ENCODE measurements around the gene SPRYD3.
A peak's percentile ranks its signal among the peaks of the same experiment; 100 is the strongest.

The SPRYD3 gene

GRCh38 chr12:53105712-53106439 is 26.7 kb upstream of the SPRYD3 start:
- H3K4me3 Mint-ChIP-seq = no peak overlapping the region
- peaks cover 39% of the 10 kb centered on the region for H3K4me1 Mint-ChIP-seq
- DNase-seq (ENCODE audit: low spot score in 2 of 2) = no peak
- H3K9me3 Mint-ChIP-seq = no peaks in the 10 kb centered on the region
- H3K27ac Mint-ChIP-seq = peak overlapping the region; percentile 65
- no peak for ATAC-seq
- H3K36me3 Mint-ChIP-seq = peaks cover 5% of the 10 kb centered on the region

- Mint-ChIP-seq H3K36me3 (peaks cover 5% of the 10 kb centered on the region), H3K9me3 (no peaks in the 10 kb centered on the region), H3K4me3 (no peak overlapping the region), H3K27ac (peak overlapping the region; percentile 65), H3K4me1 (peaks cover 39% of the 10 kb centered on the region)
- DNase-seq (ENCODE audit: low spot score in 2 of 2) = no peak
- ATAC-seq = no peak
These were observed 26.1 kb upstream of the SPRYD3 start for GRCh38 chr12:53105256-53105655.

GRCh38 chr12:53103860-53104305 is 24.7 kb upstream of the SPRYD3 start:
- DNase-seq (ENCODE audit: low spot score in 2 of 2) = no peak
- no peaks in the 10 kb centered on the region for H3K9me3 Mint-ChIP-seq
- peak overlapping the region; percentile 68 for H3K4me3 Mint-ChIP-seq
- H3K36me3 Mint-ChIP-seq = peaks cover 5% of the 10 kb centered on the region
- peaks cover 46% of the 10 kb centered on the region for H3K4me1 Mint-ChIP-seq
- peak overlapping the region; percentile 94 for H3K27ac Mint-ChIP-seq
- ATAC-seq = no peak

- Mint-ChIP-seq H3K4me1 (peaks cover 53% of the 10 kb centered on the region), H3K36me3 (peaks cover 6% of the 10 kb centered on the region), H3K9me3 (no peaks in the 10 kb centered on the region), H3K4me3 (peak within 1 kb of the TSS; percentile 68), H3K27ac (peak within 1 kb of the TSS; percentile 94)
- DNase-seq (ENCODE audit: low spot score in 2 of 2) (peak; percentile 21 to 72), ATAC-seq (peak; percentile 89)
These were observed 24.0 kb upstream of the SPRYD3 start, which contains the start of gene SOAT2 for GRCh38 chr12:53102883-53103807. SOAT2 (plus strand) TSS chr12:53103486; CDS start chr12:53103578, 92 bp downstream.

- ATAC-seq = no peak
- Mint-ChIP-seq H3K36me3 (peaks cover 9% of the 10 kb centered on the region), H3K4me3 (peak overlapping the region; percentile 68), H3K9me3 (no peaks in the 10 kb centered on the region), H3K4me1 (peaks cover 62% of the 10 kb centered on the region), H3K27ac (peak overlapping the region; percentile 94)
- no peak for DNase-seq (ENCODE audit: low spot score in 2 of 2)
These were observed 23.0 kb upstream of the SPRYD3 start for GRCh38 chr12:53101931-53102781.

- no peak for ATAC-seq
- Mint-ChIP-seq H3K36me3 (peaks cover 9% of the 10 kb centered on the region), H3K4me1 (peaks cover 71% of the 10 kb centered on the region), H3K9me3 (no peaks in the 10 kb centered on the region), H3K4me3 (no peak overlapping the region), H3K27ac (no peak overlapping the region)
- DNase-seq (ENCODE audit: low spot score in 2 of 2) = no peak
These were observed 22.1 kb upstream of the SPRYD3 start for GRCh38 chr12:53101266-53101665.

GRCh38 chr12:53100466-53101151 is 21.4 kb upstream of the SPRYD3 start:
- peaks cover 68% of the 10 kb centered on the region for H3K4me1 Mint-ChIP-seq
- ATAC-seq = no peak
- DNase-seq (ENCODE audit: low spot score in 2 of 2) = no peak
- H3K36me3 Mint-ChIP-seq = peaks cover 9% of the 10 kb centered on the region
- H3K27ac Mint-ChIP-seq = no peak overlapping the region
- no peak overlapping the region for H3K4me3 Mint-ChIP-seq
- H3K9me3 Mint-ChIP-seq = no peaks in the 10 kb centered on the region

GRCh38 chr12:53099071-53099882 is 20.1 kb upstream of the SPRYD3 start:
- Mint-ChIP-seq H3K9me3 (no peaks in the 10 kb centered on the region), H3K4me3 (peak overlapping the region; percentile 84), H3K4me1 (peaks cover 59% of the 10 kb centered on the region), H3K27ac (peak overlapping the region; percentile 90), H3K36me3 (peaks cover 9% of the 10 kb centered on the region)
- peak; percentile 93 to 97 for DNase-seq (ENCODE audit: low spot score in 2 of 2)
- peak; percentile 74 for ATAC-seq

- no peaks in the 10 kb centered on the region for H3K9me3 Mint-ChIP-seq
- H3K36me3 Mint-ChIP-seq = peaks cover 9% of the 10 kb centered on the region
- H3K4me3 Mint-ChIP-seq = peak overlapping the region; percentile 84
- peak overlapping the region; percentile 90 for H3K27ac Mint-ChIP-seq
- DNase-seq (ENCODE audit: low spot score in 2 of 2) (peak in 1 of 2 donors; percentile 61), ATAC-seq (peak; percentile 46)
- H3K4me1 Mint-ChIP-seq = peaks cover 51% of the 10 kb centered on the region
These were observed 19.3 kb upstream of the SPRYD3 start for GRCh38 chr12:53098354-53098981.

- Mint-ChIP-seq H3K9me3 (no peaks in the 10 kb centered on the region), H3K4me1 (peaks cover 44% of the 10 kb centered on the region), H3K36me3 (peaks cover 9% of the 10 kb centered on the region), H3K27ac (peak within 1 kb of the TSS; percentile 90), H3K4me3 (peak within 1 kb of the TSS; percentile 84)
- ATAC-seq (peak; percentile 75), DNase-seq (ENCODE audit: low spot score in 2 of 2) (peak; percentile 58 to 83)
These were observed 18.6 kb upstream of the SPRYD3 start, which contains the start of gene IGFBP6 for GRCh38 chr12:53097564-53098353. IGFBP6 (plus strand) TSS chr12:53097667; CDS start chr12:53097718, 51 bp downstream.

GRCh38 chr12:53097207-53097563 is 18.0 kb upstream of the SPRYD3 start:
- no peak for ATAC-seq
- no peak for DNase-seq (ENCODE audit: low spot score in 2 of 2)
- Mint-ChIP-seq H3K4me3 (peak overlapping the region; percentile 84), H3K36me3 (peaks cover 9% of the 10 kb centered on the region), H3K4me1 (peaks cover 38% of the 10 kb centered on the region), H3K27ac (peak overlapping the region; percentile 90), H3K9me3 (no peaks in the 10 kb centered on the region)

- Mint-ChIP-seq H3K36me3 (peaks cover 5% of the 10 kb centered on the region), H3K27ac (peak overlapping the region; percentile 90), H3K9me3 (no peaks in the 10 kb centered on the region), H3K4me1 (peaks cover 34% of the 10 kb centered on the region), H3K4me3 (peak overlapping the region; percentile 84)
- ATAC-seq = no peak
- no peak for DNase-seq (ENCODE audit: low spot score in 2 of 2)
These were observed 17.6 kb upstream of the SPRYD3 start for GRCh38 chr12:53096759-53097158.
